Testis (tissue), 3 donors: Measurements from ENCODE around the gene FLACC1. TPM values are rescaled to one million over a fixed set of nuclear protein-coding genes. Genes with fewer than 3 reads are reported as not detected.

Source experiments
- DNase-seq: peaks from one replicate; pipeline ENCODE4 v3.0.0-alpha.2; 2019
- H3K27ac ChIP-seq, 2 donors: fragments of 200-600 bp; sonication (generic); one replicate each; pipeline ENCODE4 v1.5.1; 2019
- H3K27me3 ChIP-seq: fragments of 200-600 bp; sonication (generic); one replicate; pipeline ENCODE4 v1.5.1; 2019
- H3K36me3 ChIP-seq: fragments of 200-600 bp; sonication (generic); one replicate; pipeline ENCODE4 v1.5.1; 2017; ENCODE audit warnings: low read depth; ENCODE audit errors: missing control alignments
- H3K4me1 ChIP-seq: fragments of 200-600 bp; sonication (generic); one replicate; pipeline ENCODE4 v1.5.1; 2019
- H3K4me3 ChIP-seq, 2 donors: fragments of 200-600 bp; sonication (generic); one replicate each; pipeline ENCODE4 v1.5.1; 2017 to 2019
- H3K9me3 ChIP-seq: fragments of 200-600 bp; sonication (generic); one replicate; pipeline ENCODE4 v1.5.1; 2017
- CTCF ChIP-seq, 3 experiments: fragments of 450-650 bp in 2 of 3; fragments of 200-600 bp in 1 of 3; sonication (generic) in 1 of 3; IDR thresholded peaks; one replicate each; pipeline ENCODE4 v1.5.1; 2016 to 2019; ENCODE audit warnings: antibody characterized with exemption in 3 of 3, mild to moderate bottlenecking in 2 of 3, moderate library complexity in 1 of 3
- POLR2A ChIP-seq: fragments of 450-650 bp; IDR thresholded peaks from one replicate; pipeline ENCODE4 v1.6.1; 2017; ENCODE audit warnings: antibody characterized with exemption, mild to moderate bottlenecking, moderate library complexity
- WGBS, 2 donors: methylation state at CpG; one replicate each; pipeline ENCODE4 v1.1.5; 2018; 5-methylcytosine and 5-hydroxymethylcytosine counted together
- intact Hi-C: fragments of 100-400 bp; cut with DNase I; formaldehyde crosslinking; loops from one replicate; pipeline ENCODE4 v1.15.1; 2023; ENCODE audit warnings: low total_unique reads
- polyA plus RNA-seq: library from polyadenylated mRNA; stranded (reverse); fragments of 350-450 nt; fragmentation: Illumina TruSeq; extraction: RNeasy Lipid Tissue Mini Kit (QIAGEN cat#74804); gene quantifications from one replicate; pipeline ENCODE4 v1.2.3, GENCODE V29; 2014; ENCODE audit warnings: low read depth, low replicate concordance; ENCODE audit not compliant: insufficient read depth
- total RNA-seq, 2 donors: library from RNA; depleted of rRNA; stranded (reverse); fragments of >200 nt; gene quantifications; one replicate each; pipeline ENCODE4 v1.2.3, GENCODE V29; 2016

FLACC1 gene
- total and polyA plus RNA-seq, 3 donors from 2014 or later, result 10.5 to 21.5 (median 20.4) TPM

DNA sequence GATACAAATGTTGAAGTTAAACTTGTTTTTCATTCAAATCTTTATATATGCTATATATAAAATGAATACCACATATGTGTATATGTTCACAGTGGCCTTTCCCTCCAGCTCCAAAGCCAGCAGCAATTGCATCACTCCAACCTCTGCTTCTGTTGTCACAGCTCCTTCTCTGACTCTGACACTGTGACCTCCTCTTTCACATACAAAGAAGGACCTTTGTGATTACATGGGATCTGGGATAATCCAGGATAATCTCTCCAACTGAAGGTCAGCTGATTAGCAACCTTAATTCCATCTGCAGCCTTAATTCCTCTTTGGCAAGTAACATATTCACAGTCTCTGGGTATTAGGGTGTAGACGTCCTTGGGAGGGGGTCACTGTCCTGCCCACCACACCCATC is 8.4 kb downstream of the FLACC1 start:
- no peaks in the 10 kb centered on the region for H3K27me3 ChIP-seq
- DNase-seq, result no peak
- no peak overlapping the region for H3K27ac ChIP-seq
- no peaks in the 10 kb centered on the region for H3K9me3 ChIP-seq
- no peak overlapping the region for H3K4me3 ChIP-seq
- no peaks in the 10 kb centered on the region for H3K4me1 ChIP-seq
- TF ChIP-seq POLR2A, result no peak
- no peak for TF ChIP-seq CTCF (IDR thresholded peaks at IDR 0.05)
- intact Hi-C loops, result no loop called here
- 82 to 95% methylated on average over 1 of the region's 1 CpG for WGBS, 2 donors
- no peaks in the 10 kb centered on the region for H3K36me3 ChIP-seq

GRCh38 chr2:201347138-201347537 is 10.0 kb downstream of the FLACC1 start:
- DNase-seq, result no peak
- H3K4me3 ChIP-seq, result no peak overlapping the region
- no peaks in the 10 kb centered on the region for H3K27me3 ChIP-seq
- H3K27ac ChIP-seq, result no peak overlapping the region
- no peak for TF ChIP-seq CTCF (IDR thresholded peaks at IDR 0.05)
- no peaks in the 10 kb centered on the region for H3K9me3 ChIP-seq
- 77 to 86% methylated on average over 4 of the region's 4 CpGs for WGBS, 2 donors
- H3K4me1 ChIP-seq, result no peaks in the 10 kb centered on the region
- intact Hi-C loops, result no loop called here
- no peaks in the 10 kb centered on the region for H3K36me3 ChIP-seq

DNA sequence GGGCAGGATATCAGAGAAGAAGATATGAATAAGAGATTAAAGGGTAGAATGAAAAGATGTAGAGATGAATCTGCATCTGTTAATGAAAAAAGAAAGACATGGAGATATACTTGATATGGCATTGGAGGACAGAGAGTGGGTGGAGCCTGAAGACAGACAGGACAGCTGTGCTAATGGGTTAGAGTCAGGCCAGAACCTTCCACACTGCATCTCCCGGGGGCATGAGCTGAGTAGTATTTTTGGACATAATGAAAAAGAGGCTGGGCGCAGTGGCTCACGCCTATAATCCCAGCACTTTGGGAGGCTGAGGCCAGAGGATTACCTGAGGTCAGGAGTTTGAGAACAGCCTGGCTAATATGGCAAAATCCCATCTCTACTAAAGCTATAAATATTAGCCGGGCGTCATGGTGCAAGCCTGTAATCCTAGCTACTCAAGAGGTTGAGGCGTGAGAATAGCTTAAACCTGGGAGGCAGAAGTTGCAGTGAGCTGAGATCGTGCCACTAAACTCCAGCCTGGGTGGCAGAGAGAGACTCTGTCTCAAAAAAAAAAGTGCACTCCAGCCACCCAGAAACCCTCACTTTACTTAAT is 11.4 kb downstream of the FLACC1 start:
- TF ChIP-seq POLR2A (no peak), CTCF (IDR thresholded peaks at IDR 0.05) (no peak)
- H3K27ac ChIP-seq, result no peak overlapping the region
- no peaks in the 10 kb centered on the region for H3K27me3 ChIP-seq
- no peaks in the 10 kb centered on the region for H3K9me3 ChIP-seq
- 88 to 91% methylated on average over 7 of the region's 7 CpGs for WGBS, 2 donors
- intact Hi-C loops, result no loop called here
- H3K36me3 ChIP-seq, result no peaks in the 10 kb centered on the region
- no peak overlapping the region for H3K4me3 ChIP-seq
- DNase-seq, result no peak
- no peaks in the 10 kb centered on the region for H3K4me1 ChIP-seq

- H3K27me3 ChIP-seq, result no peaks in the 10 kb centered on the region
- H3K4me1 ChIP-seq, result no peaks in the 10 kb centered on the region
- TF ChIP-seq CTCF (IDR thresholded peaks at IDR 0.05) (no peak), POLR2A (no peak)
- DNase-seq, result no peak
- intact Hi-C loops, result no loop called here
- H3K9me3 ChIP-seq, result no peaks in the 10 kb centered on the region
- no peak overlapping the region for H3K4me3 ChIP-seq
- H3K36me3 ChIP-seq, result no peaks in the 10 kb centered on the region
- 58 to 100% methylated on average over 1 of the region's 1 CpG for WGBS, 2 donors
- no peak overlapping the region for H3K27ac ChIP-seq
These were observed 12.3 kb downstream of the FLACC1 start for GRCh38 chr2:201344663-201345366.

DNA sequence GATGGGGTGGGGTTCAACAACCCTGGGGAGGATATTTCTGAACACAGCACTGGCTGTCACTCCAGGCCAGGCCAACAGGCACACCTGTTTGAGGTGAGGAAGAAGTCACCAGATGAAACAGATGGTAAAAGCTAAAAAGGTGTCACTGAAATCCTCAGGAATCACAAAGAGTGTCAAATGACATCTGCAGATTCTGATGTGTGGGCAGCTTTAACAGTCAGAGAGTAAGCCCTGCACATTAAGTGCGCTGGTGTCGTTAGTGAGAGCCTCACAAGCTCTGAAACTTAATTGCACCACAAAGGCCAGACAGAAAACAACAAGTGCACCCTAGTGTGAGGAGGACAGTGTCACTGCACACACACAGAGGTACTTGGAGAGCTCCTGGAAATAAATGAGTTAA is 13.6 kb downstream of the FLACC1 start:
- Histone ChIP-seq H3K9me3 (no peaks in the 10 kb centered on the region), H3K27me3 (no peaks in the 10 kb centered on the region), H3K27ac (no peak overlapping the region), H3K4me1 (no peaks in the 10 kb centered on the region), H3K4me3 (no peak overlapping the region), H3K36me3 (no peaks in the 10 kb centered on the region)
- intact Hi-C loops, result no loop called here
- no peak for DNase-seq
- no peak for TF ChIP-seq POLR2A
- 90 to 95% methylated on average over 2 of the region's 2 CpGs for WGBS, 2 donors
